ENCODE data around the gene NCOR1.

- TF ChIP-seq EZH2 (IDR thresholded peaks at IDR 0.05; ENCODE audit: low read length, unreplicated experiment) (no peak), CTCF (conservative IDR thresholded peaks at IDR 0.05; ENCODE audit: low read depth, low read length) (no peak), EZH2phosphoT487 (IDR thresholded peaks at IDR 0.05; ENCODE audit: borderline replicate concordance, low read length) (no peak)
Measured at GRCh38 chr17:16122697-16123434, 92.5 kb downstream of the NCOR1 start.

Data from PC-3 (cell line).